ENCODE data around the gene SLC29A4.
"Not testable (repeated sequence)": the region's sequence is repeated elsewhere in the genome, so short reads cannot be mapped to it uniquely, and the experiment has no call there.

Gene SLC29A4

DNA sequence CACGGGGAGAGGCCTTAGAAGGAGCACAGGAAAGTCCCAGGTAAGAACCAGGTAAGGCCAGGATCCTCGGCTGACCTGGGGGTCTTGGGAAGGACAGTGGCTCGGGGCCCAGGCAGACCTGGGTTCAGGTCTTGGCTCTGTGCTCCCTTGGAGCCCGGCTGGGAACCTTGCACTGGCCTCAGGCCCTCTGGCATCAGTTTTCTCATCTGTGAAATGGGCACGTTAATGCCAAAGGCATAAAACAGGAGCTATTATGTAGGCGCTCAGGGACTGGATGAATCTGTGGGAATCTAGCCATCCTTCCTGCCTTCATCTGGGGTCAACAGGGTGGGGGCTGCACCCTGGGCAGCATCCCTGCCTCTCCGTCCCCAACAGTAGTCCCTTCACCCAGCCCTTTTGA is 8.3 kb upstream of the SLC29A4 start:
- no peak for DNase-seq (ENCODE audit: low spot score)

DNA sequence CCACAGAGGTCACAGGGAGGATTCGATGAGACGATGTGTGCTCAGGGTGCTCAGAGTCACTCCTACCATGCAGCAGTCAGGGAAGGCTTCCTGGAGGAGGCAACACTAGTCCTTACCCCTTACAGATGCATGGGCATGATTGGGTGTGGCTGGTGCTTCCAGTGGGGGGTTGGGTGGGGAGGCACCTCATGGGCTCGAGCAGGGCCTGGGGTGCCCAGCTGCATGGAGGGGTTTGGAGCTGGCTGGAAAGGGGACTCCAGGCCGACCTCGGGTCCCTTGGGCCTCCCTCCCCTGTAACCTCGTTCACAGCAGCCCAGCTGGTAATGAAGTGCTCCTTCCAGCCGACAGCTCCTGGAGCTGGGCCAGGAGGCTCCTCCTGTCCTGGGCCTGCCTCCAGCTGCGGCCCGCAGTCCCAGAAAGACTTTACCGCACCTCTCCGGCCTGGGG is 7.7 kb upstream of the SLC29A4 start:
- not testable (repeated sequence) for DNase-seq (ENCODE audit: low spot score)

DNA sequence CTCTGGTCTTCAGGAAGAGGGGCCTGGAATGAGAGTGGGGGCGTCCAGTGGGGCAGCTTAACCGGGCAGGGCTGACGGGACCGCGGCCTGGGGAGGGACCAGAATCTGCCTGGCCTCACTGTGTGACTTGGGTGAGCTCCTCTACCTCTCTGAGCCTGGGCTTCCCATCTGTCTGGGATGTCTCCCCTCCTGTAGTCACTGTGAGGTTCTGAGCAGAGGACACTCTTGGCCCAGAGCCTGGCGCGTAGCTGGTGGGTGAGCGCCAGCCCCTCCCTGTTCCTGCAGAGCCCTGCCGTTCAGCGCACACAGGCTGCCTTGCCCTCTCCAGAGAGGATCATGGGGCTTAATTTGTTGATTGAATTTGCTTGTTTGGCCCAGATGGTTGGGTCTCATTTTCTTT is 7.2 kb upstream of the SLC29A4 start:
- not testable (repeated sequence) for DNase-seq (ENCODE audit: low spot score)

DNA sequence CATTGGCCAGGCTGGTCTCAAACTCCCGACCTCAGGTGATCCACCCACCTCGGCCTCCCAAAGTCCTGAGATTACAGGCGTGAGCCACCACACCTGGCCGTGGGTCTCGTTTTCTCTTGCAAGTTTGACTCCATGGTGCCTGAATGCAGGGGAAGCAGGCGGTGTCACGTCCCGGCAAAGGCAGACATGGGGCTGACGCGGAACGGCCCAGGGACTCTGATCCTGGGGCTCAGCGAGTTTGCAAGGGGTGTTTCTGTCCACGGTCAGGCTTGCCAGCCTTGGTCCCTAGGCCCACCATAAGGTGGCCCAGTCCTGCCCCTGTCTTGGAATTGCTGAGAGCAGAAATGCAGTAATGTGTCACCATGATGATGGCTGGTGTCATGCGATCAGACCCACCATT is 6.6 kb upstream of the SLC29A4 start:
- DNase-seq (ENCODE audit: low spot score): not testable (repeated sequence)

DNA sequence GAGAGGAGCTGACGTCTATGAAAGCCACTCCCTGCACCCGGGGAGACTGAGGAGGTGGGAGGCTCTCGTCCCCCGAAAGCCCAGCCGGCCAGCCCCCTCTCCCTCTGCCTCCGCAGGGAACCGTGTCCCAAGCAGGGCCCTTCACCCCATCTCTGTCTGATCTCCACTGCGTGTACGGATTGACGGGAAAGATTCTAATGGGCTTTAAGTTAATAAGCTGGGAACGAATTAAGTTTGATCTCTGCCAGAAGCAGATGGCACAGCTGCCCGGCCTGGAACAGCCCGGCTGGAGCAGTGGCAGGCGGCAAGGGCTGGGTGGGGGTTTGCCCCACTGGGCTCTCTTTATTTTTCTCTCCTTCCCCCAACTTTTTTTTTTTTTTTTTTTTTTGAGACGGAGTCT is 6.1 kb upstream of the SLC29A4 start:
- DNase-seq (ENCODE audit: low spot score): no peak

DNA sequence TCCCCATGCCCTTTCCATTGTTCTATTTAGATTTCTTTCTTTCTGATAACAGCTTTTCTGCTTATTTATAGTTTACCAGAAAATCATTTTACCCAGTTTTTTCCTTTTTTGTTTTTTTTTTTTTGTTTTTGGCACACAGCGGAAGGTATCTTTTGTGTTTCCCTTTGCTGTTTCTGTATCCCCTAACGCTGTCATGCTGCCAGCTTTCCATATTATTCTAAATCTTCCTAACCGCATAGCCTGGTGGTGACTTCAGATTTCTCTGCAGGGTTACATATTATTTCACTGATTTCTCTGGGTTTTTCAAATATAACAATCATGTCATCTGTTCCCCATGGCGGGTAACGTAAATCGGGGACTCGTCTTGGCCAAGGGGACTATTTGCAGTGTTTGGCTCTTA is 4.0 kb upstream of the SLC29A4 start:
- no peak for DNase-seq (ENCODE audit: low spot score)

DNA sequence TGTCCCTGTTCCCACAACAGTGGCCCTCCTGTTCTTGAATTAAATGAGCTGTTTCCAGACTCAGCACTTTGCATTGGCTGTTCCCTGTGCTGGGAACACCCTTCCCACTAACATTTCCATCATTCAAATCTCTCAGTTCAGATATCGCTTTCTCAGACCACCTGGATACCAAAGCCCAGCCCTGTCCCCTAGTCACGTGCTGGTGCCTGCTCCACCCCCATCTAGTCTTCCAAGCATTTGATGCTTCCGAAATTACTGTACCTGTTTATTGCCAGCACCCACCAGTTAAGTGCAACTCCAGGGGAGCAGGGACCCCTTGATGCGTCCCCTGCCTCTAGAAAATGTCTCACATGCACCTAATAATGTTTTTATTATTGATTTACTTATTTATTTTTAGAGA is 3.0 kb upstream of the SLC29A4 start:
- DNase-seq (ENCODE audit: low spot score): no peak

DNA sequence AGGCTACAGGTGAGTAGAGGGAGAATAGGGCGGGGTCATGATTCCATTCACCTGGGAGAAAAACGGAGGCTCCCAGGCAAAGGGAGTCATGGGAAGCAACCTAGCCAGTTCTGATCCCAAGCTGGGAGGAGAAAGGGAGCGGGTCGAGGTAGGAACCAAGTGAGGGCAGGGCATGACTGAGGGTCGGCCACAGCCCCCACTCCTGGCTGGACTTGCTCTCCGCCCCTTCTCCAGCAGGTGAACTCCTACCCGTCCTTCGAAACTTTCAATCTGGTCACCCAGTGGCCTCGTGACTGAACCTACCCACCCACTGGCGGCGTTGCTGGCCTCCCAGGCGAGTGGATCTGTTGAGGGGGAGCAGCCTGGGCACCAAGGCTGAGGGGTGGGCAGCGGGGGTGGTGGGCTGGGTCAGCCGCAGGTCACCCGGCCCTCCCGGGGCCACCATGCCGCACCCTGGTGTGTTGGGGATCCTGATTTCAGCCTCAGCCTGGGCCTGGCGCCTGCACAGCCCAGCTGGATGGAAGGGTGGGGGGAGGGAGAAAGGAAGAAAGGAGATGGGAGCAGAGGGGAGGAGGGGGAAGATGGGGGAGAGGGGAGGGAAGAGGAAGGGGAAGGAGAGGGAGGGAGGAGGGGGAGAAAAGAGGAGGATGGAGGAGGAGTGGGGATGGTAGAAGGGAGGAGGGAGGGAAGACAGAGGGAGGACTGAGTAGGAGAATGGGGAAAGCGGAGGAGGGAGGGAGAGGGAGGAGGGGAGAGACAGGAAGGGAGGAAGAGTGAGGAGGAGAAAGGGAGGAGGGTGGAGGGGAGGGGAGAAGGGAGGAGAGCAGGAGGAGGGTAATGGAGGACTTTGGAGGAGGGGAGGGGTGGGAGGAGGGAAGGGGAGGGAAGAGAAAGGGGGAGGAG is 894 bp upstream of the SLC29A4 start:
- peak; percentile 50 for DNase-seq (ENCODE audit: low spot score)

DNA sequence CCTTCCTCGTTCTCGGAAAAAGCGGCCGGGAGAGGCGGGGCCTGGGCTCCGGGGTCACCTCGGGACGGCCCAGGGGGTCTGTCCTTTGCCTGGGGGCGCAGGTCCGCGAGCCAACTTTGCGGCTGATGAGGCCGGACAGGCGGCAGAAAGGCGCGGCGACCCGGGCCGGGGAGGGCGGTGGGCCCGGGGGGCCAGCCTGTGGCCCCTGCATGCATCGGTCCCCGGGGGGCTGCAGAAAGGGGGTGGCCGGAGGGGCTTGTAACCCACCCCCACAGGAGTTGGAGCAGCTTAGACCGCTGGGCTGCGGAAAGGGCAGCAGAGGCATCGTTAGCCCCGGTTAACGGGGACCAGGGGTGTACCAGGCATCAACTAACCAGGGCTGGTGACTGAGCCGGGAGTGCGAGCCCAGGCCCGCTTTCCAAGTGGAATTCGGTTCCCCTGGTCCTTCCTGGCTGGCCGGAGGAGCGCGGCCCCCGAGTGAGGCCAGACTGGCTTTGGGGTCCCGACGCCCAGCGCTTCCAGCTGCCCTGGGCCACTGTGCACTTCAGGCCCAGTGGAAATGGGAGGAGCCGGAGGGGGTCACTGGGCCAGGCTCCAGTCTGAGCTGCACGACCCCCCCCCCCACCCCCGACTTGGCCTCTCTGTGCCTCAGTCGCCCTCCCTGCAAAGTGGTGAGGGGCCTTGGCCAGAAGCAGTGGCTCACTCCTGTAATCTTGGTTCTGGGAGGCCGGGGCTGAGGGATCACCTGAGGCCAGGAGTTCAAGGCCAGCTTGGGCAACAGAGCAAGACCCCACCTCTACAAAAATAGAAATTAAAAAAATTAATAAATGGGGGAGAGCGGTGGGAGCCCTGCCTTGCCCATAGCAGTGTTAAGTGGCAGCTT is 919 bp downstream of the SLC29A4 start:
- DNase-seq (ENCODE audit: low spot score): no peak

DNA sequence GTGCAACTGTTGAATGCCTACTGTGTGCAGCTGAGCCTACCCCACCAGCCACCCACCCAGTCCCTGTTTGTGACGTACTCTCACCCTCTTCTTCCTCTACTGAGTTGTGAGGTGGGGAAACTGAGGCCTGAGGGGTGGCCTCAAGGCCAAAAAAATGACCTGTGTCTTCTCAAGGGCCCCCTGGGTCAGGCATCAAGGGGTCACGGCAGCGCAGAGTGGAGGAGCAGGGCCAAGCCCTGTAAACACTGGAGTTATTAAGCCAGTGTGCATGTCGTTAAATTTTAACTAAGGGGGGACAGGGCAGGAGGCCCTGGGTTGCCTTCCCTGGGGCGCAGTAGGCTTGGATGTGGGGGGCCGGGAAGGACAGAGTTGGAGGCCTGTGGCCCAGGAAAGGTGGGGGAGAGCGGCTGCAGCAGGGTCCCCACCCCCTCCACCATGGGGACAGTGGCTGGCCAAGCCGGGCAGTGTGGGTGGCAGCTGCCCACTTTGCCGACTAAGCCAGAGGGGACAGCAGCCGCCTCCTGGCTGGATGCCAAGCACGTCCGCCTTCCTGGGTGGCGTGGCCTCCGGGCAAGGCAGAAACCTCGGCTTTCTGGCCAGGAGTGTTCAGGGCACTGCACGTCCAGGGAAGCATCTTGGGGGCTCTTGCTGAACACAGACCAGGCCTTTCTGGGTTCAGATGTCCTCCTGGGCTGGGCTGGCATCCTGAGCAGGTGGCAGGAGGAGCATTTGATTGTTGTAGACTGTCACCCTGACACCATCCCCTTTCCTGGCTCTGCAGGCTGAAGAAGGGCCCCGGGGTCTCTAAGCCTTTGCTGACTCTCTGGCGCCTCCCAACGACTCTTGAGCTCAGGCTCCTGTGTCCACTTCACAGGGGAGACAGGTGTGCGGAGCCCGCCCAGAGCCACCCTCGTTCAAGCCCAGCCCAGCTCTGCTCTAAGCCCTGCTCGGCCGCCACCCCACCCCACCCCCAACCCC is 1.9 kb downstream of the SLC29A4 start:
- peak; percentile 87 for DNase-seq (ENCODE audit: low spot score)

DNA sequence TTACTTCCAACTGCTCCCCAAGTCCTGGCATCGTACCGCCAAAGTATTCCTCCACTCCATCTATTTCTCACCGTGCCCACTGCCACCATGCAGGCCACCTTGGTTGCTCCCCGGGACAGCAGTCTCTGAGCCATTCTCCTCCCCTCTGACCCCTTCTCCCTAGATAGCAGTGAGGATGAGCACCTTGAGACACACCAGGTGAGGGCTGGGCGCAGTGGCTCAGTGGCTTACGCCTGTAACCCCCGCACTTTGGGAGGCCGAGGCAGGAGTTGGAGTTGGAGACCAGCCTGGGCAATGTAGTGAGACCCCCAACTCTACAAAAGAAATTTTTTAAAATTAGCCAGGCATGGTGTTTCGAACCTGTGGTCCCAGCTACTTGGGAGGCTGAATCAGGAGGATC is 4.2 kb downstream of the SLC29A4 start:
- no peak for DNase-seq (ENCODE audit: low spot score)

DNA sequence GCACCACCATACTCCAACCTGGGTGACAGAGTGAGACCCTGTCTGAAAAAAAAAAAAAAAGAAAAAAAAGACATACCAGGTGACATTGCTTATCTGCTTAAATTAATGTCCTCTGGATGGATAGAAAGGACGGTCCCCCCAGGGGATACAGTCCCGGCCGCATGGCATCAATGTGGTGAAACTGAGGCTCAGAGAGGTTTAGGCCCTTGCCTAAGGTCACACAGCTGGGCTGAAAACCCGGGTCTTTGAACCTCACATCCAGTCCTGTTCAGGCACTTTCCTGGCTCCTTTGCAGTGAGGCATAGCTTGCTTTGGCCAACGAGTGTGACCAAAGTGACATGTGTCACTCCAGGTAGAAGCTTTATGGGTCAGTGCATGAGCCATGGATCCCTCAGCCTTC is 4.6 kb downstream of the SLC29A4 start:
- not testable (repeated sequence) for DNase-seq (ENCODE audit: low spot score)

DNA sequence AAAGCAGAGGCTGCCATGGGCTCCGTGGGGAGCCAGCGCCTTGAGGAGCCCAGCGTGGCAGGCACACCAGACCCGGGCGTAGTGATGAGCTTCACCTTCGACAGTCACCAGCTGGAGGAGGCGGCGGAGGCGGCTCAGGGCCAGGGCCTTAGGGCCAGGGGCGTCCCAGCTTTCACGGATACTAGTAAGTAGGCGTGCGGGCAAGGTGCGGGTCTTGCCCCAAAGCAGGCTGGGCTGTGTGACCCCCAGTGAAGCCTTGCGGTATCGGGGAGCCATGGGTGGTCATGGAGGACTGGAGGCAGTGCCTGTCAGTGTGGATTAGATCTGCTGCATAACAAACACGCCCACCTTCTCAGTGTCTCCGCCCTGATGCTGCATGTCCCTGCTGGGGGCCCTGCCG is 5.1 kb downstream of the SLC29A4 start:
- DNase-seq (ENCODE audit: low spot score): no peak

DNA sequence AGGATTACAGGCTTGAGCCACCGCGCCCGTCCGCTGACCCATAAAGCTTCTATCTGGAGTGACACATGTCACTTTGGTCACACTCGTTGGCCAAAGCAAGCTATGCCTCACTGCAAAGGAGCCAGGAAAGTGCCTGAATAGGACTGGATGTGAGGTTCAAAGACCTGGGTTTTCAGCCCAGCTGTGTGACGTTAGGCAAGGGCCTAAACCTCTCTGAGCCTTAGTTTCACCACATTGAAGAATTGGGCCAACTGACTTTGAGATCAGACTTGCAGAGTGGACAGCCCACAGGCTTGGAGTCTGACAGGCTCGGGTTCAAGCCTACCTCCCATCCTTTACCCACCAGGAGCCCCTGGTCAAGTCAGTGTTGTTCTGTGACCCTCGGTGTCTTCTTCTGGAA is 5.8 kb downstream of the SLC29A4 start:
- DNase-seq (ENCODE audit: low spot score): not testable (repeated sequence)

DNA sequence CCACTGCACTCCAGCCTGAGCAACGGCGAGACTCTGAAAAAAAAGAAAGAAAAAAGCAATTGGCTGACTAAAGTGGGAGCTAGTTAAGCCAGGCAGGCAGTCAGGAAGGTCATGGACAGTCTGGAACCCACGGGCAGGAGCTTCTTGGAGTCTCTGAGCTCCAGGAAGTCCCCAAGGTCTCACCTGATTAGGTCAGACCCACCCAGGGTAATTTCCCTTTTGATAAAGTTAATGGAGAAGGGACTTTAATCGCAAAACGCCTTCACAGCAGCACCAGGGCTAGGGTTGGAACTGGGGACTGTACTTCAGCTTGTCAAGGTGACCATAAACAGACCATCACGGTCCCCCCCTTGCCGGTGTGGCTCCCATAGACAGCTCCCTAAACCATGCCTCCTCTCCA is 6.6 kb downstream of the SLC29A4 start:
- DNase-seq (ENCODE audit: low spot score): no peak

DNA sequence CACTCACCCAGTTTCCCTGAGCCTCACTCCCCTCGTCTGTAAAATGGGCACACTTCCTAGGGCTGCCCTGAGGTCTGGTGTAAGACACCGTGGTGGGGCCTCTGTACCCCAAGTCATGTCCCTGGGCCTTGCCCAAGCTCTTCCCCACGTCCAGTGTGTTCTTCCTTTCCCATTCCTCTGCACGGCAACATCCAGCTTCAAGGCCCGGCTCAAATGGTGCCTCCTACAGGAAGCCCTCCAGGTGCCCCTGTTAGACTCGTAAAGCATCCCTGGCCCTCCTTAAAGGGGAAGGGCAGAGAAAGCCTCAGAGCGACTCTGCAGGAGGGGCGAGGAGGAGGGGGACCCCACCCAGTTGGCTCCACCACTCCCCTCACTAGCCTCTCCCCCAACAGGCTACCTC is 8.6 kb downstream of the SLC29A4 start:
- DNase-seq (ENCODE audit: low spot score): no peak

DNA sequence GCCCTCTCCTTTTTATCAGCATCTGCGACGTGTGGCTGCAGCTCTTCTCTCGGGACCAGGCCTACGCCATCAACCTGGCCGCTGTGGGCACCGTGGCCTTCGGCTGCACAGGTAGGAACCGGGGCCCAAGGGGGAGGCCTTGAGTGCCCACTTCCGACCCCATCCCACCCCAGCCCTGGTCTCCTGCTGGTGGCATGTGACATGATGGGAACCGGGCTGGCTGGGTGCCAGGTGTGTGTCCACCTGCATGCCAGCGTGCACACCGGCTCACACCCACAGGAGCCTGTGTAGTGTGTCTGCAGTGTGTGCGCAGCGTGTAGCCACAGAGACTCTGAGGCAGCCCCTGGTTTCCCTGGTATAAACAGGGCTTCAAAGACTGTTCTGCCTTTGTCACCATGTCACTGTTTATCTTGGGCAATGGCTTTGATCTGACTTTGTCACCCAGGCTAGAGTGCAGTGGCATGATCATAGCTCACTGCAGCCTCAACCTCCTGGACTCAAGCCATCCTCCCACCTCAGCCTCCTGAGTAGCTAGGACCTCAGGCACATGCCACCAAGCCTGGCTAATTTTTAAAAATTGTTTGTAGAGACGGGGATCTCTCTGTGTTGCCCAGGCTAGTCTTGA is 9.1 kb downstream of the SLC29A4 start:
- not testable (repeated sequence) for DNase-seq (ENCODE audit: low spot score)

DNA sequence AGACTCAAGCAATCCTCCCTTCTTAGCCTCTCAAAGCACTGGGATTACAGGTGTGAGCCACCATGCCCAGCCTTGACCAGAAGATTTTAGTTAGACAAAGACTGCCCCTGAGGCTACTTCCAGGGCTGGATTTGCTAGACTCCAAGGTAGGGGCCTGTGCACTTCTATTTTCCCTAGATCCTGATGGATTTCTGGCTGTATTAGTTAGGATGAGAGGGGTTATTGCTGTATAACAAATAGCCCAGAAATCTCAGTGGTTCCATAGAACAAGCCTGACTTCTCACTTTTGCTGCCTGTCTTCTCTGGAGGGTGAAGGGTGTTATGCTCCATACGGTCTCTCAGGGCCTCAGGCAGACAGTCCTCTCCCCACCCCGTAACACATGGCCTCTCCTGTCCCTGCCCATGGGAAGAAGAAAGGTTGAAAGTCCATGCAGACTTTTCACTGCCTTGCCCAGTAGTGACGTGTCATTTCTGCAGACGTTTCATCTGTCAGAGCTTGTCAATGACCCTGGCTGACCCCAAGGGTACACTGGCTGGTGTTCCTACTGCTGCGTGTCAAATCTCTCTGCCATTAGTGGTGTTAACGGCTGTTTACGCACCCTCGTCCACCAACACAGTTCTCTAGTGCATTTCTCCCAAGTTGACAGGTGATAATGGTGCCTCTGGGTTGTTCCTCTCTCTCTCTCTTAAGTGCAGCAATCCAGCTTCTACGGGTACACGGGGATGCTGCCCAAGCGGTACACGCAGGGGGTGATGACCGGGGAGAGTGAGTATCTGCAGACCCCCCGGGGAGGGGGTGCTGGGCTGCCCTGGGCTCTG is 11.6 kb downstream of the SLC29A4 start:
- no peak for DNase-seq (ENCODE audit: low spot score)

DNA sequence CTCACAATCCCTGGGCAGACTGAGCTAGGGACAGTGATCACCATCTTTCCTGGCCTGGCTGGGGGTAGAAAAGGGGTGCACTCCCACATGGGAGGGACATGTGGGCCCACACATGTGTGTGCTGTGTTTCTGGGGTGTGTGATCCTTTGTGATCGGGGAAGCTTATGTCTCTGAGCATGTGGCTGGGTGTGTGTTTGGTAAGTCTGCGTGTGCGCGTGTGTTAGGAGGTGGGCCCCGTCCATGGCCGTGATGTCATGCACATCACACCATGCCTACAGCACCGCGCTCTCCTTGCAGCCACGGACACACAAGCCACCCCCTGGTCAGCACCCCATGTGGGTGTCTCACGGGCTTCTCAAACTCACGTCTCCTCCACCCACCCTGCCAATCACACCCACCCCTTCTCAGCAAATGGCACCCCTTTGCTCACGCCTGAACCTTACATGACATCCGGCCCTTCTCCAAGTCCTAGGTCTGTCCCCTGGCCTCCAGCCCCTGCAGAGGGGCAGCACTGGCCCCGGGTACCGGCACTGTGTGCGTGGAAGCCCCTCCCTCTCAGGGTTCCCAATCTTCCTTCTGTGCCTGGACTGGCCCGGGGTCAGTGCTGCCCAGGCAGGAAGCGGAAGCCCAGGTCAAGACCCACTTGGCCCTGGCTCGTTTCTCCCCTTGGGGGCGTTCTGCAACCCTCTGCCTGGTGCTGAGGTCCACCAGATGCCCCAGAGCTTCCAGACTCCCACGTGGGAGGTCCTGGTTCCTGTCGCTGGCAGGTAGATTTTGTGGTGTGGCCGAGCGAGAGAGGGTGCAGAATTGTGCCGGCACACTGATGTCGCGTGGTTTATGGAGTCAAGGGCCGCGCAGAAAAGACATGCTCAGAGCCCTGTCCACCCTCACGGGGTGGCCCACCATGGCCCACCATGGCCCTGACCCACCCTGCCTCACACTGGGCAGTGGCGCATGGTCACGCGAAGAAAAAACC is 12.6 kb downstream of the SLC29A4 start:
- DNase-seq (ENCODE audit: low spot score): no peak
